ENCODE measurements around the gene CYP20A1. TPM values are rescaled to one million over a fixed set of nuclear protein-coding genes. Genes with fewer than 3 reads are reported as not detected.
"Not testable (repeated sequence)": the region's sequence is repeated elsewhere in the genome, so short reads cannot be mapped to it uniquely, and the experiment has no call there.

CYP20A1 gene
- total RNA-seq, 1 experiment from 2014 or later: 19.8 TPM

- ATAC-seq (no peak), DNase-seq (ENCODE audit: low read depth, low spot score) (no peak)
- H3K27me3 ChIP-seq (ENCODE audit: control insufficient read depth, insufficient read depth, low read length): no peaks in the 10 kb centered on the region
- TF ChIP-seq CTCF (IDR thresholded peaks at IDR 0.05) (no peak), REST (IDR thresholded peaks at IDR 0.05; ENCODE audit: insufficient read depth in 1 of 2, low read depth in 2 of 2, low read length in 1 of 2) (no peak), TCF7L2 (IDR thresholded peaks at IDR 0.05; ENCODE audit: low read depth, low read length) (no peak), POLR2AphosphoS5 (IDR thresholded peaks at IDR 0.05; ENCODE audit: low read depth, low read length) (no peak), SIN3A (IDR thresholded peaks at IDR 0.05; ENCODE audit: borderline replicate concordance, insufficient read depth, low read depth, low read length) (no peak)
- H3K36me3 ChIP-seq (ENCODE audit: control insufficient read depth, insufficient read depth, low read length): no peaks in the 10 kb centered on the region
- H3K27ac ChIP-seq (ENCODE audit: low read length): no peak overlapping the region
- no TSS peak for BruUV-seq (replicated peaks)
- ChIA-PET POLR2A (no interaction called here), CTCF (no interaction called here)
- in situ Hi-C loops (cut with HindIII; ENCODE audit: low pct_unique_long_range_greater_than_20kb, low sequenced_read_pairs) (no loop called here), intact Hi-C loops (cut with micrococcal nuclease; ENCODE audit: unreplicated experiment) (no loop called here)
- H3K4me1 ChIP-seq (ENCODE audit: control insufficient read depth, insufficient read depth, low read length): peaks cover 18% of the 10 kb centered on the region
- no peaks in the 10 kb centered on the region for H3K9me3 ChIP-seq (ENCODE audit: control insufficient read depth, insufficient read depth, low read depth, low read length)
- H3K4me3 ChIP-seq (ENCODE audit: low read depth in 2 of 2, low read length in 2 of 2): no peak overlapping the region
Observed at GRCh38 chr2:203341741-203342310, 103.0 kb downstream of the CYP20A1 start.

- H3K4me3 ChIP-seq (ENCODE audit: low read depth in 2 of 2, low read length in 2 of 2); in situ Hi-C loops (cut with HindIII; ENCODE audit: low pct_unique_long_range_greater_than_20kb, low sequenced_read_pairs); H3K27me3 ChIP-seq (ENCODE audit: control insufficient read depth, insufficient read depth, low read length); BruUV-seq (replicated peaks); H3K27ac ChIP-seq (ENCODE audit: low read length); DNase-seq (ENCODE audit: low read depth, low spot score); POLR2A ChIA-PET; H3K36me3 ChIP-seq (ENCODE audit: control insufficient read depth, insufficient read depth, low read length); H3K9me3 ChIP-seq (ENCODE audit: control insufficient read depth, insufficient read depth, low read depth, low read length); intact Hi-C loops (cut with micrococcal nuclease; ENCODE audit: unreplicated experiment); ATAC-seq; CTCF ChIA-PET: not testable (repeated sequence)
- peaks cover 18% of the 10 kb centered on the region for H3K4me1 ChIP-seq (ENCODE audit: control insufficient read depth, insufficient read depth, low read length)
Observed at GRCh38 chr2:203342374-203342773, 103.6 kb downstream of the CYP20A1 start.

- CTCF ChIA-PET: no interaction called here
- DNase-seq (ENCODE audit: low read depth, low spot score): no peak
Observed at GRCh38 chr2:203344667-203345066, 105.8 kb downstream of the CYP20A1 start.

More at GRCh38 chr2:203344667-203345066, 105.8 kb downstream of the CYP20A1 start:
- BruUV-seq (replicated peaks): no TSS peak
- POLR2A ChIA-PET: interaction anchor here (0.6 kb wide), 1 partner anchor 11 kb away, joined by 5 read pairs; no protein-coding TSS in a partner anchor
- no peak overlapping the region for H3K27ac ChIP-seq (ENCODE audit: low read length)
- no peak for ATAC-seq
- in situ Hi-C loops (cut with HindIII; ENCODE audit: low pct_unique_long_range_greater_than_20kb, low sequenced_read_pairs) (no loop called here), intact Hi-C loops (cut with micrococcal nuclease; ENCODE audit: unreplicated experiment) (no loop called here)
- peaks cover 18% of the 10 kb centered on the region for H3K4me1 ChIP-seq (ENCODE audit: control insufficient read depth, insufficient read depth, low read length)
- no peaks in the 10 kb centered on the region for H3K9me3 ChIP-seq (ENCODE audit: control insufficient read depth, insufficient read depth, low read depth, low read length)
- no peaks in the 10 kb centered on the region for H3K36me3 ChIP-seq (ENCODE audit: control insufficient read depth, insufficient read depth, low read length)
- no peak overlapping the region for H3K4me3 ChIP-seq (ENCODE audit: low read depth in 2 of 2, low read length in 2 of 2)
- TF ChIP-seq CTCF (IDR thresholded peaks at IDR 0.05): no peak
- TF ChIP-seq POLR2AphosphoS5 (IDR thresholded peaks at IDR 0.05; ENCODE audit: low read depth, low read length): no peak
- TF ChIP-seq SIN3A (IDR thresholded peaks at IDR 0.05; ENCODE audit: borderline replicate concordance, insufficient read depth, low read depth, low read length): no peak
- TF ChIP-seq TCF7L2 (IDR thresholded peaks at IDR 0.05; ENCODE audit: low read depth, low read length): no peak
- no peak for TF ChIP-seq REST (IDR thresholded peaks at IDR 0.05; ENCODE audit: insufficient read depth in 1 of 2, low read depth in 2 of 2, low read length in 1 of 2)
- no peaks in the 10 kb centered on the region for H3K27me3 ChIP-seq (ENCODE audit: control insufficient read depth, insufficient read depth, low read length)
